GM12878 (cell line): ENCODE results near the gene MYO16.

Source experiments
- CHD2 ChIP-seq: IDR thresholded peaks from 2 replicates; pipeline ENCODE4 v1.6.1; 2011; ENCODE audit warnings: low read depth, low read length, improper control_type of control experiment, borderline replicate concordance
- ETV6 ChIP-seq, 2 experiments: fragments of 450-650 bp in 1 of 2; IDR thresholded peaks in 1 of 2; conservative IDR thresholded peaks in 1 of 2; 2 replicates each; pipeline ENCODE4 v1.6.1; 2014; ENCODE audit warnings: antibody characterized with exemption in 1 of 2, borderline replicate concordance in 1 of 2, low read depth in 1 of 2, mild to moderate bottlenecking in 1 of 2, moderate library complexity in 1 of 2
- MLLT1 ChIP-seq: fragments of 450-650 bp; IDR thresholded peaks from 2 replicates; pipeline ENCODE4 v1.6.1; 2016; ENCODE audit warnings: mild to moderate bottlenecking
- SIN3A ChIP-seq: IDR thresholded peaks from 2 replicates; pipeline ENCODE4 v1.6.1; 2012; ENCODE audit warnings: low read depth, low read length, improper control_type of control experiment

- TF ChIP-seq SIN3A (no peak), CHD2 (no peak), ETV6 (conservative IDR thresholded peaks at IDR 0.05 in 1 of 2, IDR thresholded peaks at IDR 0.05 in 1 of 2; ENCODE audit: borderline replicate concordance in 1 of 2, low read depth in 1 of 2) (no peak), MLLT1 (no peak)
Measured at GRCh38 chr13:108682714-108683113, 53.3 kb downstream of the MYO16 start.
